Neural cell (in vitro differentiated cells): ENCODE data around the gene SFMBT2. TPM values are rescaled to one million over a fixed set of nuclear protein-coding genes. Genes with fewer than 3 reads are reported as not detected.
A peak's percentile ranks its signal among the peaks of the same experiment; 100 is the strongest.

Experiments used
- H2AFZ ChIP-seq: fragments of 200-600, 300-800 bp; sonication (generic), shearing (Covaris generic); 2 replicates; pipeline ENCODE4 v1.6.0; 2014; ENCODE audit warnings: low read depth, mild to moderate bottlenecking, antibody characterized with exemption, low read length, moderate library complexity
- H3F3A ChIP-seq: fragments of 200-600 bp; shearing (Covaris generic); 2 replicates; pipeline ENCODE4 v1.6.1; 2016; ENCODE audit warnings: mild to moderate bottlenecking, moderate library complexity, mixed read lengths, antibody characterized with exemption, low read length; ENCODE audit not compliant: insufficient read depth, poor library complexity, severe bottlenecking
- H3K27ac ChIP-seq: fragments of 200-600, 300-800 bp; sonication (generic), shearing (Covaris generic); 2 replicates; pipeline ENCODE4 v1.5.1; 2014; ENCODE audit warnings: mild to moderate bottlenecking, low read length, moderate library complexity
- H3K27me3 ChIP-seq: fragments of 300-800, 200-600 bp; sonication (generic), shearing (Covaris generic); 2 replicates; pipeline ENCODE4 v1.6.0; 2014; ENCODE audit warnings: mild to moderate bottlenecking, low read depth, low read length, moderate library complexity; ENCODE audit not compliant: insufficient read depth
- H3K36me3 ChIP-seq: fragments of 300-800, 200-600 bp; sonication (generic), shearing (Covaris generic); 2 replicates; pipeline ENCODE4 v1.5.1; 2014; ENCODE audit warnings: mild to moderate bottlenecking, antibody characterized with exemption, low read length, moderate library complexity; ENCODE audit not compliant: insufficient read depth
- H3K4me2 ChIP-seq: fragments of 300-800, 200-600 bp; sonication (generic), shearing (Covaris generic); 2 replicates; pipeline ENCODE4 v1.6.0; 2014; ENCODE audit warnings: mild to moderate bottlenecking, low read length
- H3K4me3 ChIP-seq: fragments of 300-800, 200-600 bp; sonication (generic), shearing (Covaris generic); 2 replicates; pipeline ENCODE4 v1.5.1; 2014; ENCODE audit warnings: mild to moderate bottlenecking, low read length, moderate library complexity
- H3K79me2 ChIP-seq: fragments of 200-600 bp; shearing (Covaris generic); replicated peaks from 2 replicates; pipeline ENCODE4 v1.6.0; 2014; ENCODE audit warnings: mild to moderate bottlenecking, low read length, moderate library complexity; ENCODE audit not compliant: insufficient read depth
- H3K9ac ChIP-seq: fragments of 300-800, 200-600 bp; sonication (generic), shearing (Covaris generic); 2 replicates; pipeline ENCODE4 v1.6.1; 2016; ENCODE audit warnings: mild to moderate bottlenecking, low read length, mixed read lengths
- H3K9me2 ChIP-seq: fragments of 200-600 bp; shearing (Covaris generic); 2 replicates; pipeline ENCODE4 v1.6.1; 2016; ENCODE audit warnings: mild to moderate bottlenecking, low read length, mixed read lengths; ENCODE audit not compliant: insufficient read depth
- H3K9me3 ChIP-seq: fragments of 200-600, 300-800 bp; sonication (generic), shearing (Covaris generic); 2 replicates; pipeline ENCODE4 v1.6.1; 2016; ENCODE audit warnings: mild to moderate bottlenecking, mixed run types, low read length, moderate library complexity, mixed read lengths
- H4K20me1 ChIP-seq: fragments of 200-600 bp; shearing (Covaris generic); 2 replicates; pipeline ENCODE4 v1.6.1; 2016; ENCODE audit warnings: mild to moderate bottlenecking, mixed run types; ENCODE audit not compliant: insufficient read depth
- EP300 ChIP-seq: fragments of 450-650 bp; conservative IDR thresholded peaks from 2 replicates; pipeline ENCODE4 v1.6.1; 2014; ENCODE audit warnings: antibody characterized with exemption, mild to moderate bottlenecking, moderate library complexity; ENCODE audit not compliant: poor library complexity, severe bottlenecking
- EZH2 ChIP-seq: fragments of 200-600, 300-800 bp; shearing (Covaris generic), sonication (generic); IDR thresholded peaks from 2 replicates; pipeline ENCODE4 v1.6.1; 2014; ENCODE audit warnings: antibody characterized with exemption, low read length, borderline replicate concordance, mild to moderate bottlenecking; ENCODE audit not compliant: insufficient read depth, poor library complexity, severe bottlenecking
- MXI1 ChIP-seq: fragments of 450-650 bp; conservative IDR thresholded peaks from 2 replicates; pipeline ENCODE4 v1.6.1; 2014; ENCODE audit warnings: antibody characterized with exemption, mild to moderate bottlenecking; ENCODE audit not compliant: poor library complexity, severe bottlenecking
- POLR2AphosphoS5 ChIP-seq: IDR thresholded peaks from 2 replicates; pipeline ENCODE4 v1.6.1; 2012
- RAD21 ChIP-seq: fragments of 450-650 bp; conservative IDR thresholded peaks from 2 replicates; pipeline ENCODE4 v1.6.1; 2014; ENCODE audit warnings: antibody characterized with exemption, mild to moderate bottlenecking, moderate library complexity
- SMC3 ChIP-seq: fragments of 450-650 bp; conservative IDR thresholded peaks from 2 replicates; pipeline ENCODE4 v1.6.1; 2014; ENCODE audit warnings: antibody characterized with exemption, mild to moderate bottlenecking, moderate library complexity; ENCODE audit not compliant: poor library complexity
- TAF1 ChIP-seq: IDR thresholded peaks from 2 replicates; pipeline ENCODE4 v1.6.1; 2012; ENCODE audit warnings: low read depth
- polyA plus RNA-seq: library from polyadenylated mRNA; depleted of rRNA; stranded (reverse); fragments of >200 nt; gene quantifications from 2 replicates; pipeline ENCODE4 v1.2.3, GENCODE V29; 2014
- TF ChIP-seq, protein P1 (sequence below): IDR thresholded peaks from 2 replicates; pipeline ENCODE4 v1.6.1; 2012; ENCODE audit warnings: borderline replicate concordance

SFMBT2 gene
- polyA plus RNA-seq, 1 donor from 2014 or later = 1.3 TPM

DNA sequence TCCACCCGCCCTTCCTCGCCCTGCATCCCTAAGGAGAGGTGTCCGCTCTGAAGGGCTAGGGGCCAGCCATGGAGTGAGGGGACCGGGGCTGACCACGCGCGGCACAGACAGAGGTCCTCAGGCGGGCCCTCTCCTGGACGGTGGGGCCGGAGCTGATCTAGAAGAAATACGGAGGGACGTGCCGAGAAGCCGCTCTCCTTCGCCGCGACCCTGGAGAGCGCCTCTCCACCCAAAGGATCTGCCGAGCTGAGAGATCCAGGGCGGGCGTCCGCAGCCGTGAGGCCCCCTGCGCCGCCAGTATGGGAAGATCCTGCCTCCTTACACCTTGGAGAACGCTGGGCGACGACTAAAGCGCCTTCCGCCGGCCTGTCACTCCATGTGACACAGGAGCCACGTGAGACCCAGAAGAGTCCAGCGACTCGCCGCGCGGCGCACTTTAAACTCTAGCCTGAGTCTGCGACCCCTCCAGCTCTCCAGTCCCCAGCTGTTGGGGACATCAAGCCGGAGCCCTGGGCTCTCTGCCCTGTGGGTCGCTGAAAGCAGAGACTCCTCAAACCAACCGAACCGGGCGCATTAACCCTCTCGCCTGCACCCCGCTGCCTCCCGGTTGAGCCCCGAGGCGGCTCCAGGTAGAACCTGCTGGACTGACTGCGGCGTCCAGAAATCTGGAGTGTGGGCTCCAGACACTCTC, 1.5 kb upstream of the SFMBT2 start:
- H3K27ac ChIP-seq = no peak overlapping the region

GRCh38 chr10:7411671-7412128, 866 bp upstream of the SFMBT2 start:
- H3K4me3 ChIP-seq = peak overlapping the region; percentile 87
- peaks cover 83% of the 10 kb centered on the region for H3K27me3 ChIP-seq
- no peaks in the 10 kb centered on the region for H3F3A ChIP-seq
- no peaks in the 10 kb centered on the region for H3K36me3 ChIP-seq
- H2AFZ ChIP-seq = no peak overlapping the region
- H4K20me1 ChIP-seq = no peaks in the 10 kb centered on the region
- no peaks in the 10 kb centered on the region for H3K79me2 ChIP-seq
- no peak for TF ChIP-seq EZH2
- no peaks in the 10 kb centered on the region for H3K9me3 ChIP-seq
- H3K9me2 ChIP-seq = no peaks in the 10 kb centered on the region
- H3K9ac ChIP-seq = no peak overlapping the region
- H3K27ac ChIP-seq = no peak overlapping the region
- H3K4me2 ChIP-seq = no peak overlapping the region

More for the DNA sequence above, 1.5 kb upstream of the SFMBT2 start:
- no peaks in the 10 kb centered on the region for H4K20me1 ChIP-seq
- H3K36me3 ChIP-seq = no peaks in the 10 kb centered on the region
- H3K79me2 ChIP-seq = no peaks in the 10 kb centered on the region
- H3K4me2 ChIP-seq = peak overlapping the region; percentile 48
- no peaks in the 10 kb centered on the region for H3K9me2 ChIP-seq
- peak overlapping the region; percentile 24 for H3K9ac ChIP-seq
- H3K9me3 ChIP-seq = no peaks in the 10 kb centered on the region
- H3K4me3 ChIP-seq = peak overlapping the region; percentile 87
- TF ChIP-seq SMC3 (no peak), EZH2 (peak; percentile 21)
- H2AFZ ChIP-seq = no peak overlapping the region
- peaks cover 76% of the 10 kb centered on the region for H3K27me3 ChIP-seq
- H3F3A ChIP-seq = no peaks in the 10 kb centered on the region

GRCh38 chr10:7410301-7410861, 453 bp downstream of the SFMBT2 start:
- TF ChIP-seq POLR2AphosphoS5 (no peak), EZH2 (no peak), RAD21 (no peak), MXI1 (no peak), SMC3 (no peak), TAF1 (no peak), EP300 (no peak)
- TF ChIP-seq, protein P1, sequence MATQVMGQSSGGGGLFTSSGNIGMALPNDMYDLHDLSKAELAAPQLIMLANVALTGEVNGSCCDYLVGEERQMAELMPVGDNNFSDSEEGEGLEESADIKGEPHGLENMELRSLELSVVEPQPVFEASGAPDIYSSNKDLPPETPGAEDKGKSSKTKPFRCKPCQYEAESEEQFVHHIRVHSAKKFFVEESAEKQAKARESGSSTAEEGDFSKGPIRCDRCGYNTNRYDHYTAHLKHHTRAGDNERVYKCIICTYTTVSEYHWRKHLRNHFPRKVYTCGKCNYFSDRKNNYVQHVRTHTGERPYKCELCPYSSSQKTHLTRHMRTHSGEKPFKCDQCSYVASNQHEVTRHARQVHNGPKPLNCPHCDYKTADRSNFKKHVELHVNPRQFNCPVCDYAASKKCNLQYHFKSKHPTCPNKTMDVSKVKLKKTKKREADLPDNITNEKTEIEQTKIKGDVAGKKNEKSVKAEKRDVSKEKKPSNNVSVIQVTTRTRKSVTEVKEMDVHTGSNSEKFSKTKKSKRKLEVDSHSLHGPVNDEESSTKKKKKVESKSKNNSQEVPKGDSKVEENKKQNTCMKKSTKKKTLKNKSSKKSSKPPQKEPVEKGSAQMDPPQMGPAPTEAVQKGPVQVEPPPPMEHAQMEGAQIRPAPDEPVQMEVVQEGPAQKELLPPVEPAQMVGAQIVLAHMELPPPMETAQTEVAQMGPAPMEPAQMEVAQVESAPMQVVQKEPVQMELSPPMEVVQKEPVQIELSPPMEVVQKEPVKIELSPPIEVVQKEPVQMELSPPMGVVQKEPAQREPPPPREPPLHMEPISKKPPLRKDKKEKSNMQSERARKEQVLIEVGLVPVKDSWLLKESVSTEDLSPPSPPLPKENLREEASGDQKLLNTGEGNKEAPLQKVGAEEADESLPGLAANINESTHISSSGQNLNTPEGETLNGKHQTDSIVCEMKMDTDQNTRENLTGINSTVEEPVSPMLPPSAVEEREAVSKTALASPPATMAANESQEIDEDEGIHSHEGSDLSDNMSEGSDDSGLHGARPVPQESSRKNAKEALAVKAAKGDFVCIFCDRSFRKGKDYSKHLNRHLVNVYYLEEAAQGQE = no peak
- no peaks in the 10 kb centered on the region for H3K9me2 ChIP-seq
- H3K36me3 ChIP-seq = no peaks in the 10 kb centered on the region
- H3K4me3 ChIP-seq = peak overlapping the region; percentile 87
- no peak overlapping the region for H3K27ac ChIP-seq
- H2AFZ ChIP-seq = peak overlapping the region; percentile 45
- no peaks in the 10 kb centered on the region for H3F3A ChIP-seq
- no peaks in the 10 kb centered on the region for H3K9me3 ChIP-seq
- H3K9ac ChIP-seq = peak overlapping the region; percentile 56
- no peaks in the 10 kb centered on the region for H4K20me1 ChIP-seq
- H3K79me2 ChIP-seq = no peaks in the 10 kb centered on the region
- peak overlapping the region; percentile 98 for H3K4me2 ChIP-seq
- H3K27me3 ChIP-seq = peaks cover 89% of the 10 kb centered on the region
